Mesendoderm (in vitro differentiated cells): ENCODE data around the gene PBX4.
A peak's percentile ranks its signal among the peaks of the same experiment; 100 is the strongest.

Source experiments
- DNase-seq: peaks from one replicate; pipeline ENCODE4 v3.0.0; 2013
- H2AK5ac ChIP-seq: 2 replicates; pipeline ENCODE4 v1.6.1; 2013; ENCODE audit warnings: low read length, inconsistent platforms
- H2BK120ac ChIP-seq: 2 replicates; pipeline ENCODE4 v1.6.1; 2013; ENCODE audit warnings: low read depth, mild to moderate bottlenecking, low read length, moderate library complexity, mixed read lengths
- H2BK15ac ChIP-seq: replicated peaks from 2 replicates; pipeline ENCODE4 v1.6.1; 2013; ENCODE audit warnings: low read depth, mild to moderate bottlenecking, moderate library complexity
- H2BK5ac ChIP-seq: 2 replicates; pipeline ENCODE4 v1.6.1; 2013; ENCODE audit warnings: low read length, inconsistent platforms
- H3K18ac ChIP-seq: 2 replicates; pipeline ENCODE4 v1.6.1; 2013; ENCODE audit warnings: mild to moderate bottlenecking, low read length, mixed read lengths
- H3K23ac ChIP-seq: one replicate; pipeline ENCODE4 v1.6.1; 2013; ENCODE audit warnings: low read length
- H3K27ac ChIP-seq: 2 replicates; pipeline ENCODE4 v1.5.1; 2013; ENCODE audit warnings: low read depth, mild to moderate bottlenecking, inconsistent platforms, low read length, moderate library complexity
- H3K27me3 ChIP-seq: 2 replicates; pipeline ENCODE4 v1.6.1; 2013; ENCODE audit warnings: low read length, control low read depth, mild to moderate bottlenecking, inconsistent platforms; ENCODE audit not compliant: insufficient read depth, poor library complexity
- H3K36me3 ChIP-seq: 2 replicates; pipeline ENCODE4 v1.6.1; 2013; ENCODE audit warnings: low read length, inconsistent platforms; ENCODE audit not compliant: control insufficient read depth, insufficient read depth
- H3K4ac ChIP-seq: one replicate; pipeline ENCODE4 v1.6.1; 2013; ENCODE audit warnings: low read depth, mild to moderate bottlenecking, low read length, moderate library complexity
- H3K4me1 ChIP-seq: 2 replicates; pipeline ENCODE4 v1.6.1; 2013; ENCODE audit warnings: low read depth, low read length, inconsistent platforms; ENCODE audit not compliant: control insufficient read depth
- H3K4me2 ChIP-seq: 2 replicates; pipeline ENCODE4 v1.6.1; 2013; ENCODE audit warnings: low read length
- H3K4me3 ChIP-seq: 2 replicates; pipeline ENCODE4 v1.5.1; 2013; ENCODE audit warnings: mild to moderate bottlenecking, low read length
- H3K56ac ChIP-seq: one replicate; pipeline ENCODE4 v1.6.1; 2013; ENCODE audit warnings: low read length
- H3K79me1 ChIP-seq: 2 replicates; pipeline ENCODE4 v1.6.1; 2013; ENCODE audit warnings: low read length, inconsistent platforms
- H3K79me2 ChIP-seq: 2 replicates; pipeline ENCODE4 v1.6.1; 2013; ENCODE audit warnings: mild to moderate bottlenecking, low read length; ENCODE audit not compliant: control insufficient read depth, insufficient read depth
- H3K9ac ChIP-seq: 2 replicates; pipeline ENCODE4 v1.6.1; 2013; ENCODE audit warnings: low read length, inconsistent platforms
- H4K5ac ChIP-seq: one replicate; pipeline ENCODE4 v1.6.1; 2013; ENCODE audit warnings: low read length
- H4K8ac ChIP-seq: one replicate; pipeline ENCODE4 v1.6.1; 2013; ENCODE audit warnings: low read depth, mild to moderate bottlenecking, control low read depth, low read length, moderate library complexity
- WGBS: extraction: QIAGEN DNeasy Blood & Tissue Kit; methylation state at CpG from one replicate; pipeline ENCODE4 v1.1.7; 2013; ENCODE audit warnings: low lambda C conversion rate, missing lambda C conversion rate; ENCODE audit not compliant: insufficient coverage; ENCODE audit errors: extremely low coverage; 5-methylcytosine and 5-hydroxymethylcytosine counted together

Gene PBX4

DNA sequence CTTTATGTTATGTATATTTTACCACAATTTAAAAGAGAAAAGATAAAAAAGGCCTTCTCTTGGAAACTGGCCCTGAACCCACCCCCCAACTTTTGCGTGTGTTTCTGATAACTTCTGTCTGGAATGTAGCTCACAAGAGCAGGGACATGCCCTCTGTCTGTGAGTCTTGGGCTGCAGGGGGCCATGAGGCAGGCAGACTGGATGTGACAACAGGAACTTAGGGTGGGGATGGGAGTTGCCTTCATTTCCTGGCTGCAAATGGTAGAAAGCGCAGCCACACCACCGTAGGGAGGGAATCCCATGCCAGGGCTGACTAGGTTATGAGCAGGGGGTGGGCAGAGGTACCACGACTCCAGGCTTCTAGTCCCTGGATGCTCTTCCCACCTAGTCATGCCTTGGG, 58.6 kb downstream of the PBX4 start:
- no peaks in the 10 kb centered on the region for H3K4me1 ChIP-seq
- no peak overlapping the region for H2BK120ac ChIP-seq
- H3K18ac ChIP-seq, result no peak overlapping the region
- no peak for DNase-seq
- H3K27ac ChIP-seq, result no peak overlapping the region
- no peaks in the 10 kb centered on the region for H3K79me2 ChIP-seq
- H3K79me1 ChIP-seq, result no peaks in the 10 kb centered on the region
- H4K8ac ChIP-seq, result no peak overlapping the region
- no peaks in the 10 kb centered on the region for H3K27me3 ChIP-seq
- H3K4me3 ChIP-seq, result no peak overlapping the region
- no CpG with 5 or more reads among the region's 4 CpGs for WGBS
- no peak overlapping the region for H3K4ac ChIP-seq
- no peak overlapping the region for H2BK5ac ChIP-seq
- no peak overlapping the region for H3K4me2 ChIP-seq
- H3K36me3 ChIP-seq, result no peaks in the 10 kb centered on the region
- H2BK15ac ChIP-seq, result no peak overlapping the region
- H3K56ac ChIP-seq, result peak overlapping the region; percentile 42
- no peak overlapping the region for H4K5ac ChIP-seq
- H2AK5ac ChIP-seq, result no peak overlapping the region
- H3K9ac ChIP-seq, result no peak overlapping the region
- H3K23ac ChIP-seq, result no peak overlapping the region

- Histone ChIP-seq H4K8ac (no peak overlapping the region), H3K4me2 (no peak overlapping the region), H3K79me2 (no peaks in the 10 kb centered on the region), H4K5ac (no peak overlapping the region), H3K27ac (no peak overlapping the region), H3K23ac (peak overlapping the region; percentile 80), H3K9ac (no peak overlapping the region), H3K4me1 (no peaks in the 10 kb centered on the region), H3K36me3 (no peaks in the 10 kb centered on the region), H2BK120ac (no peak overlapping the region), H3K4me3 (no peak overlapping the region), H3K27me3 (no peaks in the 10 kb centered on the region), H3K18ac (no peak overlapping the region), H2AK5ac (no peak overlapping the region), H3K79me1 (no peaks in the 10 kb centered on the region), H3K4ac (no peak overlapping the region), H2BK15ac (no peak overlapping the region), H2BK5ac (no peak overlapping the region), H3K56ac (no peak overlapping the region)
- no peak for DNase-seq
- no CpG with 5 or more reads among the region's 16 CpGs for WGBS
These were observed 59.9 kb downstream of the PBX4 start for GRCh38 chr19:19558636-19559035.

DNA sequence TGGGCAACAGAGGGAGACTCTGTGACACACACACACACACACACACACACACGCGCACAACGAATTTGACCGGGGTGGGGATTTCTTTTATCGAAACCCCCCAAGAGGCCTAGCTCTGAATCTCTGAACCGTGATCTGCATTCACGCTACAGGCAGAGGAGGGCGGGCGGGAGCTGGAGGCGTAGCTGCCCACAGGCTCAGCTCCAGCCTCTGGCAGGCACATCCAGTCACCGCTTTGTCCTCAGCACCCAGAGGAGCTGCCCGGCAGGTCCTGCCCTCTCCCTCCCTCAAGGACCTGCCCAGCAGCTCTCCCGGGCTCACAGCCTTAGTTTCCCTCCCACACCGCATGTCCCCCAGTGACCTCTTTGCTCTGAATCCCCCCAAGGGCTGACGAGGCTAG, 60.4 kb downstream of the PBX4 start:
- H2BK120ac ChIP-seq, result no peak overlapping the region
- H3K23ac ChIP-seq, result no peak overlapping the region
- no CpG with 5 or more reads among the region's 15 CpGs for WGBS
- no peaks in the 10 kb centered on the region for H3K4me1 ChIP-seq
- no peaks in the 10 kb centered on the region for H3K79me2 ChIP-seq
- H3K79me1 ChIP-seq, result no peaks in the 10 kb centered on the region
- no peak overlapping the region for H2BK5ac ChIP-seq
- H3K36me3 ChIP-seq, result no peaks in the 10 kb centered on the region
- H3K9ac ChIP-seq, result no peak overlapping the region
- DNase-seq, result no peak
- H3K18ac ChIP-seq, result no peak overlapping the region
- no peaks in the 10 kb centered on the region for H3K27me3 ChIP-seq
- no peak overlapping the region for H4K5ac ChIP-seq
- no peak overlapping the region for H3K4ac ChIP-seq
- no peak overlapping the region for H2AK5ac ChIP-seq
- H3K4me2 ChIP-seq, result no peak overlapping the region
- no peak overlapping the region for H3K56ac ChIP-seq
- no peak overlapping the region for H3K27ac ChIP-seq
- H3K4me3 ChIP-seq, result no peak overlapping the region
- H2BK15ac ChIP-seq, result no peak overlapping the region
- H4K8ac ChIP-seq, result no peak overlapping the region

DNA sequence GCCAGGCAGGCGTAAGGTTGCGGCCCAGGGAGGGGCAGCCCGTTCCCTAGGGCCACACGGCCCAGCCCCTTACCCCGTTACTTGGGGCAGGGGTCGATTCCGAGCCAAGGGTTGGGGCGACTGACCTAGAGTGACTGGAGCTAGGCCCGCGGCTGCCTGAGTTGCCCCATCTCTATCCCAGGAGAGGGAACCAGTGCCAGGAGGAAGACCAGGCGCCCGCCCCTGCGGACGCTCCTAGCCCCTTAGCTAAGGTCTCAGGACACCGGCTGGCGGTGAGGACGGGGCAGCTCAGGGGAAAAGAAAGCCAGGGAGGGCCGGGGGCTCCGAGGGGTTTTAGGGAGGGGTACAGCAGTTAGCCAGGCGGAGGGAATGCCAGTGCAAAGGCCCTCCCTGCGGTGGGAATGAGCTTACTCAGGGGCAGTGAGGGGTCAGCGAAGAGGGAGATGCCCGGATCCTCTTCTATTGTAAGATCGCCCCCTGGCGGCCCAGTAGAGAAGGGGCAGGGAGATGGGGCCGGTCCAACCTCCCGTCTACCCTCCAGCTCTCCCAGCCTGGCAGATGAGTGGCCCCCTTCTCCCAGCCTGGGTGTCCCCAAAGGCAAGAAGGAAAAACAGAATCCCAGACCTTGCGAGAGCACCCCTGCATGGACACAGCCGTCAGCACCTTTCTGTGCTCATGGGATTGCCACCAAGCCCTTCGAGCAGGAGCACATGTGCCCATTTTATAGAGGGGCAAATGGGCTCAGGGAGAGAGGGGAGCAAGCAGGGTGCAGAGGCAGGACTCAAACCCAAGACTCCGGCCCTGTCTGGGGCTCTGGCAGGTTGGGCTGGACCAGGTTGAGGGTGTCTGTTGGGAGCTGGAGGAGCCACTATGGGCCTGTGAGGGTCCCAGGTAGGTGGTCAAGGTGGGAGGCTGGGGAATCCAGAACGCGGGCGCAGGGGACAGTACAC, 64.1 kb downstream of the PBX4 start:
- Histone ChIP-seq H3K4ac (no peak overlapping the region), H3K9ac (no peak overlapping the region), H3K27me3 (no peaks in the 10 kb centered on the region), H2BK15ac (no peak overlapping the region), H3K79me2 (no peaks in the 10 kb centered on the region), H3K4me1 (no peaks in the 10 kb centered on the region), H4K5ac (no peak overlapping the region), H3K18ac (no peak overlapping the region), H2BK5ac (no peak overlapping the region), H2AK5ac (no peak overlapping the region), H3K4me3 (no peak overlapping the region), H2BK120ac (no peak overlapping the region), H4K8ac (no peak overlapping the region), H3K56ac (no peak overlapping the region), H3K4me2 (no peak overlapping the region), H3K23ac (no peak overlapping the region), H3K79me1 (no peaks in the 10 kb centered on the region), H3K27ac (no peak overlapping the region), H3K36me3 (no peaks in the 10 kb centered on the region)
- WGBS, result no CpG with 5 or more reads among the region's 34 CpGs
- DNase-seq, result peak; percentile 73

- WGBS, result no CpG with 5 or more reads among the region's 10 CpGs
- H2AK5ac ChIP-seq, result no peak overlapping the region
- no peak overlapping the region for H2BK120ac ChIP-seq
- H3K79me2 ChIP-seq, result no peaks in the 10 kb centered on the region
- no peak overlapping the region for H3K4ac ChIP-seq
- H3K56ac ChIP-seq, result no peak overlapping the region
- H3K4me2 ChIP-seq, result no peak overlapping the region
- H2BK15ac ChIP-seq, result no peak overlapping the region
- H3K9ac ChIP-seq, result no peak overlapping the region
- no peaks in the 10 kb centered on the region for H3K36me3 ChIP-seq
- no peaks in the 10 kb centered on the region for H3K27me3 ChIP-seq
- no peak for DNase-seq
- H3K79me1 ChIP-seq, result no peaks in the 10 kb centered on the region
- no peak overlapping the region for H2BK5ac ChIP-seq
- H3K23ac ChIP-seq, result no peak overlapping the region
- no peak overlapping the region for H3K18ac ChIP-seq
- no peak overlapping the region for H4K5ac ChIP-seq
- H4K8ac ChIP-seq, result no peak overlapping the region
- no peak overlapping the region for H3K4me3 ChIP-seq
- H3K27ac ChIP-seq, result no peak overlapping the region
- no peaks in the 10 kb centered on the region for H3K4me1 ChIP-seq
These were observed 64.8 kb downstream of the PBX4 start for GRCh38 chr19:19553670-19554069.

- H2BK5ac ChIP-seq, result no peak overlapping the region
- no peak overlapping the region for H3K4ac ChIP-seq
- no peak overlapping the region for H2AK5ac ChIP-seq
- no peak overlapping the region for H2BK15ac ChIP-seq
- no peak overlapping the region for H3K27ac ChIP-seq
- no peaks in the 10 kb centered on the region for H3K36me3 ChIP-seq
- H3K4me2 ChIP-seq, result no peak overlapping the region
- H3K56ac ChIP-seq, result no peak overlapping the region
- no peaks in the 10 kb centered on the region for H3K4me1 ChIP-seq
- H3K79me1 ChIP-seq, result no peaks in the 10 kb centered on the region
- no peak overlapping the region for H3K4me3 ChIP-seq
- H3K9ac ChIP-seq, result no peak overlapping the region
- H3K18ac ChIP-seq, result no peak overlapping the region
- no peak overlapping the region for H2BK120ac ChIP-seq
- WGBS, result no CpG with 5 or more reads among the region's 6 CpGs
- H4K5ac ChIP-seq, result no peak overlapping the region
- no peak overlapping the region for H4K8ac ChIP-seq
- no peaks in the 10 kb centered on the region for H3K79me2 ChIP-seq
- no peak overlapping the region for H3K23ac ChIP-seq
- H3K27me3 ChIP-seq, result no peaks in the 10 kb centered on the region
- peak; percentile 66 for DNase-seq
These were observed 65.7 kb downstream of the PBX4 start for GRCh38 chr19:19552798-19553197.
